Measurements from ENCODE around the gene CCBE1.
"Not testable (repeated sequence)": the region's sequence is repeated elsewhere in the genome, so short reads cannot be mapped to it uniquely, and the experiment has no call there.

CCBE1 gene

GRCh38 chr18:59675346-59675745 lies 21.9 kb downstream of the CCBE1 start:
- DNase-seq: no peak

GRCh38 chr18:59674903-59675270 lies 22.3 kb downstream of the CCBE1 start:
- no peak for DNase-seq

GRCh38 chr18:59674186-59674902 lies 22.9 kb downstream of the CCBE1 start:
- no peak for DNase-seq

- no peak for DNase-seq
These were observed 24.9 kb downstream of the CCBE1 start for GRCh38 chr18:59672235-59672711.

- DNase-seq: no peak
These were observed 25.7 kb downstream of the CCBE1 start for GRCh38 chr18:59671551-59671950.

- DNase-seq: no peak
These were observed 27.2 kb downstream of the CCBE1 start for GRCh38 chr18:59669872-59670657.

GRCh38 chr18:59667488-59667887 lies 29.7 kb downstream of the CCBE1 start:
- no peak for DNase-seq

- not testable (repeated sequence) for DNase-seq
These were observed 31.2 kb downstream of the CCBE1 start for GRCh38 chr18:59666007-59666402.

- no peak for DNase-seq
These were observed 31.9 kb downstream of the CCBE1 start for GRCh38 chr18:59665057-59666006.

GRCh38 chr18:59664329-59664728 lies 32.9 kb downstream of the CCBE1 start:
- DNase-seq: no peak

- DNase-seq: no peak
These were observed 34.1 kb downstream of the CCBE1 start for GRCh38 chr18:59663096-59663495.

- no peak for DNase-seq
These were observed 35.1 kb downstream of the CCBE1 start for GRCh38 chr18:59661891-59662701.

- DNase-seq: no peak
These were observed 36.2 kb downstream of the CCBE1 start for GRCh38 chr18:59660786-59661743.

GRCh38 chr18:59660366-59660765 lies 36.9 kb downstream of the CCBE1 start:
- no peak for DNase-seq

GRCh38 chr18:59659508-59660170 lies 37.6 kb downstream of the CCBE1 start:
- DNase-seq: no peak

- DNase-seq: no peak
These were observed 38.3 kb downstream of the CCBE1 start for GRCh38 chr18:59658941-59659340.

- no peak for DNase-seq
These were observed 40.2 kb downstream of the CCBE1 start for GRCh38 chr18:59657012-59657411.

GRCh38 chr18:59656373-59656887 lies 40.8 kb downstream of the CCBE1 start:
- no peak for DNase-seq

GRCh38 chr18:59655676-59656075 lies 41.5 kb downstream of the CCBE1 start:
- no peak for DNase-seq

GRCh38 chr18:59651071-59651470 lies 46.2 kb downstream of the CCBE1 start:
- no peak for DNase-seq

All from NCI-H1436 treated with DMSO at 0.1 percent for 48 hours (cell line).